ENCODE results near the gene HNRNPK.

- TF ChIP-seq, protein P1, sequence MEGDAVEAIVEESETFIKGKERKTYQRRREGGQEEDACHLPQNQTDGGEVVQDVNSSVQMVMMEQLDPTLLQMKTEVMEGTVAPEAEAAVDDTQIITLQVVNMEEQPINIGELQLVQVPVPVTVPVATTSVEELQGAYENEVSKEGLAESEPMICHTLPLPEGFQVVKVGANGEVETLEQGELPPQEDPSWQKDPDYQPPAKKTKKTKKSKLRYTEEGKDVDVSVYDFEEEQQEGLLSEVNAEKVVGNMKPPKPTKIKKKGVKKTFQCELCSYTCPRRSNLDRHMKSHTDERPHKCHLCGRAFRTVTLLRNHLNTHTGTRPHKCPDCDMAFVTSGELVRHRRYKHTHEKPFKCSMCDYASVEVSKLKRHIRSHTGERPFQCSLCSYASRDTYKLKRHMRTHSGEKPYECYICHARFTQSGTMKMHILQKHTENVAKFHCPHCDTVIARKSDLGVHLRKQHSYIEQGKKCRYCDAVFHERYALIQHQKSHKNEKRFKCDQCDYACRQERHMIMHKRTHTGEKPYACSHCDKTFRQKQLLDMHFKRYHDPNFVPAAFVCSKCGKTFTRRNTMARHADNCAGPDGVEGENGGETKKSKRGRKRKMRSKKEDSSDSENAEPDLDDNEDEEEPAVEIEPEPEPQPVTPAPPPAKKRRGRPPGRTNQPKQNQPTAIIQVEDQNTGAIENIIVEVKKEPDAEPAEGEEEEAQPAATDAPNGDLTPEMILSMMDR (IDR thresholded peaks at IDR 0.05; ENCODE audit: borderline replicate concordance, extremely low read depth, low read length, poor library complexity, severe bottlenecking) = no peak
- TF ChIP-seq EZH2 (IDR thresholded peaks at IDR 0.05; ENCODE audit: borderline replicate concordance, low read depth, low read length, severe bottlenecking) = no peak
Measured at GRCh38 chr9:83967073-83967472, 12.9 kb downstream of the HNRNPK start.

Measured in DND-41 (cell line).